Sigmoid colon (tissue), 7 donors: ENCODE measurements around the gene RPUSD3. TPM values are rescaled to one million over a fixed set of nuclear protein-coding genes. Genes with fewer than 3 reads are reported as not detected.

Experiments
- DNase-seq: peaks from one replicate; pipeline ENCODE4 v3.0.0-alpha.2; 2019
- H3K27ac ChIP-seq, 4 donors: fragments of 200-600 bp; sonication (generic); one replicate each; pipeline ENCODE4 v1.5.1; 2016 to 2019; ENCODE audit warnings: mild to moderate bottlenecking in 1 of 4
- H3K27me3 ChIP-seq, 3 donors: fragments of 200-600 bp; sonication (generic); one replicate each; pipeline ENCODE4 v1.5.1; 2019; ENCODE audit warnings: mild to moderate bottlenecking in 1 of 3
- H3K36me3 ChIP-seq, 4 donors: fragments of 200-600 bp; sonication (generic); one replicate each; pipeline ENCODE4 v1.5.1; 2016 to 2019
- H3K4me1 ChIP-seq, 4 donors: fragments of 200-600 bp; sonication (generic); one replicate each; pipeline ENCODE4 v1.5.1; 2017 to 2019
- H3K4me3 ChIP-seq, 4 donors: fragments of 200-600 bp; sonication (generic); one replicate each; pipeline ENCODE4 v1.5.1; 2017 to 2019; ENCODE audit warnings: mild to moderate bottlenecking in 2 of 4, moderate library complexity in 1 of 4
- H3K9me3 ChIP-seq, 4 donors: fragments of 200-600 bp in 3 of 4; sonication (generic) in 3 of 4; one replicate each; pipeline versions ENCODE4 v1.5.1 to v1.6.1; 2013 to 2019
- EP300 ChIP-seq, 4 donors: sonication (generic); formaldehyde crosslinking; IDR thresholded peaks; one replicate each; pipeline ENCODE4 v1.6.1; 2017; ENCODE audit warnings: antibody characterized with exemption in 4 of 4
- POLR2A ChIP-seq, 2 donors: fragments of 450-650 bp; IDR thresholded peaks; one replicate each; pipeline ENCODE4 v1.6.1; 2016; ENCODE audit warnings: antibody characterized with exemption in 2 of 2, mild to moderate bottlenecking in 2 of 2, moderate library complexity in 2 of 2
- POLR2AphosphoS5 ChIP-seq, 4 donors: sonication (generic); formaldehyde crosslinking; IDR thresholded peaks; one replicate each; pipeline ENCODE4 v1.6.1; 2017; ENCODE audit warnings: antibody characterized with exemption in 4 of 4
- whole genome bisulfite sequencing, 2 donors: extraction: QIAGEN DNeasy Blood & Tissue Kit; methylation state at CpG; one replicate each; pipeline ENCODE4 v1.1.7; 2013; 5-methylcytosine and 5-hydroxymethylcytosine counted together
- intact Hi-C: fragments of 100-400 bp; cut with DNase I; formaldehyde crosslinking; loops from one replicate; pipeline ENCODE4 v1.15.1; 2023
- polyA plus RNA-seq, 3 donors: library from polyadenylated mRNA; stranded (reverse); fragments of 200-250 nt; gene quantifications; one replicate each; pipeline ENCODE4 v1.2.3, GENCODE V29; 2013
- total RNA-seq, 4 donors: library from RNA; depleted of rRNA; stranded (reverse); fragments of >200 nt; gene quantifications; one replicate each; pipeline ENCODE4 v1.1.0, GENCODE V29; 2016
- TF ChIP-seq, protein P1 (sequence below), 4 experiments: fragments of 450-650 bp in 3 of 4; fragments of 200-600 bp in 1 of 4; IDR thresholded peaks; one replicate each; pipeline ENCODE4 v1.5.1; 2016 to 2019; ENCODE audit warnings: antibody characterized with exemption in 4 of 4, mild to moderate bottlenecking in 3 of 4, moderate library complexity in 2 of 4
- donor health status: healthy with polysubstance abuse.
- donor health status: Bipolar disorder and iron deficiency.
- donor health status: healthy.

RPUSD3 gene
- total and polyA plus RNA-seq, 7 donors, result 22.0 to 54.7 (median 42.6) TPM

DNA sequence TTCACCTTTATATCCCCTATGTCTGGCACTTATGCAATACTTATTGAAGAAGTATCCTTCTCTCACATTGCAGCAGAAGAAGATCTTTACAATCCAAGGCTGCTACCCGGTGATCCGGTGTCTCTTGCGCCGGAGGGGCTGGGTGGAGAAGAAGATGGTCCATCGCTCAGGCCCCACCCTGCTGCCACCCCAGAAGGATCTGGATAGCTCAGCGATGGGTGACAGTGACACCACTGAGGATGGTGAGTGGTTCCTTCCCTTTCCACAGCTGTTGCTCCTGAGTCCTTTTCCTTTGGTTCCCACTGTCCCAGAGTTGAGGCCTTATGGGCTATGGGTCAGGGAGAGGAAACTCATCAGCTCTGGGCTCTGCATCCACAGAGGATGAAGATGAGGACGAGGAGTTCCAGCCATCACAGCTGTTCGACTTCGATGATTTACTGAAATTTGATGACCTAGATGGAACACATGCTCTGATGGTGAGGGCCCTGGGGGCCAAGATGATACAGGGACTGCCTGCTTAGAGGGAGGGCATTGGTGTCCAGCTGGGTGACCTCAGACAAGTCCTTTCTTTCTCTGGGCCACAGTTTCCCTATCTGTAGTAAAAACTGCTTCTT lies 30.8 kb downstream of the RPUSD3 start:
- H3K36me3 ChIP-seq, result peaks cover 0 to 21% (median 0%) of the 10 kb centered on the region in 4 donors
- no peaks in the 10 kb centered on the region for H3K27me3 ChIP-seq
- TF ChIP-seq POLR2AphosphoS5 (IDR thresholded peaks at IDR 0.05) (no peak), POLR2A (IDR thresholded peaks at IDR 0.05) (no peak), EP300 (IDR thresholded peaks at IDR 0.05) (no peak)
- TF ChIP-seq, protein P1, sequence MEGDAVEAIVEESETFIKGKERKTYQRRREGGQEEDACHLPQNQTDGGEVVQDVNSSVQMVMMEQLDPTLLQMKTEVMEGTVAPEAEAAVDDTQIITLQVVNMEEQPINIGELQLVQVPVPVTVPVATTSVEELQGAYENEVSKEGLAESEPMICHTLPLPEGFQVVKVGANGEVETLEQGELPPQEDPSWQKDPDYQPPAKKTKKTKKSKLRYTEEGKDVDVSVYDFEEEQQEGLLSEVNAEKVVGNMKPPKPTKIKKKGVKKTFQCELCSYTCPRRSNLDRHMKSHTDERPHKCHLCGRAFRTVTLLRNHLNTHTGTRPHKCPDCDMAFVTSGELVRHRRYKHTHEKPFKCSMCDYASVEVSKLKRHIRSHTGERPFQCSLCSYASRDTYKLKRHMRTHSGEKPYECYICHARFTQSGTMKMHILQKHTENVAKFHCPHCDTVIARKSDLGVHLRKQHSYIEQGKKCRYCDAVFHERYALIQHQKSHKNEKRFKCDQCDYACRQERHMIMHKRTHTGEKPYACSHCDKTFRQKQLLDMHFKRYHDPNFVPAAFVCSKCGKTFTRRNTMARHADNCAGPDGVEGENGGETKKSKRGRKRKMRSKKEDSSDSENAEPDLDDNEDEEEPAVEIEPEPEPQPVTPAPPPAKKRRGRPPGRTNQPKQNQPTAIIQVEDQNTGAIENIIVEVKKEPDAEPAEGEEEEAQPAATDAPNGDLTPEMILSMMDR (IDR thresholded peaks at IDR 0.05), result no peak
- no peak overlapping the region for H3K4me3 ChIP-seq
- 96 to 97% methylated on average over 9 of the region's 9 CpGs for WGBS, 2 donors
- H3K4me1 ChIP-seq, result peaks cover 0 to 17% (median 13%) of the 10 kb centered on the region in 4 donors
- intact Hi-C loops, result no loop called here
- no peaks in the 10 kb centered on the region for H3K9me3 ChIP-seq
- no peak overlapping the region for H3K27ac ChIP-seq
- DNase-seq, result no peak

DNA sequence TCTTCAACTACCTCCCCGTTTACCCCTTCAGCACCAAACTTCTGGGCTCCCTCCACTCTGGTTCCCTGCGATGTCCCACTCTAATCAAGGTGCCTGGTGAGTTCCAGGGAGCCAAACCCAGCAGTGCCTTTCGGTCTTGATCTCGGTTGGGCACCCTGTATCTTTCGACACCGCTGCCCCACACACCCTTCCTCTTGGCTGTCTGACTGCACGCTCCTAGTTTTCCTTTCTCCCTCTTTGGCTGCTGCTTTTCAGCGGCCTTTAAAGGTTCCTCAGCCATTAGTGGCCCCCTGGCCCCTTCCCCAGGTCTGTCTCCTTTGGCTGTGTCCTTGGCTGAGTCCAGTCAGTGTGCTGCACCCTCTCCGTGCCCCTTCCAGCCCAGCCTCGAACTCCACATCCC lies 33.0 kb downstream of the RPUSD3 start:
- TF ChIP-seq POLR2A (IDR thresholded peaks at IDR 0.05) (no peak), EP300 (IDR thresholded peaks at IDR 0.05) (no peak)
- TF ChIP-seq, protein P1 (IDR thresholded peaks at IDR 0.05), result no peak
- Histone ChIP-seq H3K27ac (peak overlapping the region; percentile 95 to 98 (median 96)), H3K9me3 (no peaks in the 10 kb centered on the region), H3K4me1 (peaks cover 0 to 17% (median 13%) of the 10 kb centered on the region in 4 donors), H3K4me3 (peak overlapping the region; percentile 54 to 92 (median 90)), H3K36me3 (peaks cover 5 to 31% (median 11%) of the 10 kb centered on the region in 4 donors), H3K27me3 (no peaks in the 10 kb centered on the region)
- DNase-seq, result no peak
- intact Hi-C loops, result no loop called here
- 70 to 79% methylated on average over 10 of the region's 10 CpGs for WGBS, 2 donors

DNA sequence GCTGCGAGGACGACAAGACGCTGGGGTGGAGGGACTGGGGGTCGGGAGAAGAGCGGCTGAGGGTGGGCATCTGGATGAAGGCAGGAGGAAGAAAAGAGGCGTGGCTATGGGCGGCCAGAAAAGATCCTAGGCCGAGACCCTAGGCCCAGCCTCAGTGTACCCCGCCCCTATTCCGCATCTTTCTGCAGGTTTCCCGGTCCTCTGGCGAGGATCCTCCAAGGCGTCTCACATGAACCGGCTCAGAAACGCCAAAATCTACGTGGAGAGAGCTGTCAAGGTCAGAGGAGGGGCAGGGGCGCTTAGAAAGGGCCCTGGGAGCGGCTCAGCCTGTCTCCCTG lies 33.4 kb downstream of the RPUSD3 start:
- Histone ChIP-seq H3K27me3 (no peaks in the 10 kb centered on the region), H3K9me3 (no peaks in the 10 kb centered on the region), H3K4me3 (peak overlapping the region; percentile 54 to 92 (median 90)), H3K4me1 (peaks cover 0 to 17% (median 13%) of the 10 kb centered on the region in 4 donors), H3K27ac (peak overlapping the region; percentile 95 to 98 (median 96)), H3K36me3 (peaks cover 9 to 31% (median 16%) of the 10 kb centered on the region in 4 donors)
- intact Hi-C loops, result no loop called here
- DNase-seq, result no peak
- TF ChIP-seq, protein P1 (IDR thresholded peaks at IDR 0.05), result no peak
- no peak for TF ChIP-seq POLR2AphosphoS5 (IDR thresholded peaks at IDR 0.05)
- no peak for TF ChIP-seq POLR2A (IDR thresholded peaks at IDR 0.05)
- no peak for TF ChIP-seq EP300 (IDR thresholded peaks at IDR 0.05)
- 5 to 20% methylated on average over 18 of the region's 18 CpGs for WGBS, 2 donors

DNA sequence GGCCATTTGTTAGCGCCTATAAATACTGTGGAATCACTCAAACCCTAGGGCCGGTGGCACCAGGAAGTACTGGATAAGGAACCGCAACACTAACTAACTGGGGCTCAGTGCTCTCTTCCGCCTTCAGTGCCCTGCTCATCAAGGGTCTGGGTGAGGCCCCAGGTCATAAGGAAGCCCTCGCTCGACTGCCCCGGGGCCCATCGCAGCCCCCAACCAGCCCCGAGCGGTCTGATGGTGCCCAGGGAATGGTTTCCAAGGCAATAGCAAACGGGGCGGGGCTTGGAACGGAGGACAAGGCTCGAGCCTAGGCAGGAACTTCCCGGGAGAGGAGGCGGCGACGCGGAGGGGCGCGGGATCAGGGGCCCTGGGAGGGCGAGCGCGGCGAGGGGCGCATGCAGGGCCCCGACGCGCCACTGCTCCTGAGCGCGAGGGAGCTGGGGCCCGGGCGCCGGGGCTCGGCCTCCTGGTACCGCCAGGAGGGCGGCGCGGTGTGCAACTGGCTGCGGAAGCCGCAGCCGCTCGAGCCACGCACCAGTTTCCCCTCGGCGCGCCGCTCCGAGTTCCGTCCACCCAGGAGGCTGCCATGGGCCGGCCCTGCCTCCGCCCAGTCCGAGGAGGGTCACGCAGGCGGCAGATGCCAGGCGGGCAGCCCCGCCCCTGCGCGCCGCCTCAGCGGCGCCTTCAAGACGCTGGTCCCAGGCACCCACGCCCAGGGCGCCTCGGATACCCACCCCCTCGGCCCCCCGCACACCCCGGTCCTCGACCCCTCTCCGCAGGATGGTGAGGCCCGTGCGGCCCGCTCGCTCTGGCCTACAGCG lies 34.0 kb downstream of the RPUSD3 start, which contains the start of gene TTLL3:
TTLL3 (plus strand) TSS at position 648 of the 818 bp plus-strand sequence. CDS start 400 bp downstream, outside the sequence.
- Histone ChIP-seq H3K4me3 (peak within 1 kb of the TSS; percentile 54 to 92 (median 90)), H3K27ac (peak within 1 kb of the TSS; percentile 95 to 98 (median 96)), H3K27me3 (no peaks in the 10 kb centered on the region), H3K4me1 (peaks cover 0 to 17% (median 13%) of the 10 kb centered on the region in 4 donors), H3K9me3 (no peaks in the 10 kb centered on the region), H3K36me3 (peaks cover 15 to 36% (median 21%) of the 10 kb centered on the region in 4 donors)
- 1% methylated on average over 76 of the region's 76 CpGs for WGBS, 2 donors
- DNase-seq, result peak; percentile 92
- TF ChIP-seq EP300 (IDR thresholded peaks at IDR 0.05) (no peak), POLR2AphosphoS5 (IDR thresholded peaks at IDR 0.05) (peak; percentile 19 to 79 (median 47)), POLR2A (IDR thresholded peaks at IDR 0.05) (peak in 1 of 2 donors; percentile 21)
- TF ChIP-seq, protein P1 (IDR thresholded peaks at IDR 0.05), result no peak
- intact Hi-C loops, result loop anchor here (5.0 kb wide), 1 partner anchor 93 kb away; no protein-coding TSS in a partner anchor
